Breast epithelium (tissue), 3 donors: ENCODE results near the gene BABAM2.

Experiments used
- CTCF ChIP-seq, 3 donors: fragments of 450-650 bp; IDR thresholded peaks; one replicate each; pipeline ENCODE4 v1.5.1; 2016 to 2017; ENCODE audit warnings: antibody characterized with exemption in 3 of 3, mild to moderate bottlenecking in 3 of 3, moderate library complexity in 3 of 3
- POLR2A ChIP-seq: fragments of 450-650 bp; IDR thresholded peaks from one replicate; pipeline ENCODE4 v1.6.1; 2016; ENCODE audit warnings: antibody characterized with exemption, mild to moderate bottlenecking, moderate library complexity
- POLR2AphosphoS5 ChIP-seq, 3 donors: sonication (generic); formaldehyde crosslinking; IDR thresholded peaks; one replicate each; pipeline ENCODE4 v1.6.1; 2017; ENCODE audit warnings: antibody characterized with exemption in 3 of 3

- TF ChIP-seq CTCF (IDR thresholded peaks at IDR 0.05) (no peak), POLR2A (no peak), POLR2AphosphoS5 (IDR thresholded peaks at IDR 0.05) (no peak)
Measured at GRCh38 chr2:27856386-27856785, 34.1 kb upstream of the BABAM2 start.
